ENCODE results near the gene ATXN3L. TPM values are rescaled to one million over a fixed set of nuclear protein-coding genes. Genes with fewer than 3 reads are reported as not detected.

The ATXN3L gene
- not detected in 5 replicates for total RNA-seq (2022; extraction: Qiagen RNA extraction)

GRCh38 chrX:13319953-13320352 is at the start of gene ATXN3L:
ATXN3L (minus strand) TSS chrX:13320053; CDS start chrX:13319934, 119 bp downstream.

Other genes with a start within 250 kb of the ATXN3L start
- 0.03 TPM in 1 of 5 replicates, not detected in the others for gene EGFL6, start 249.5 kb upstream of the ATXN3L start, total RNA-seq (2022; extraction: Qiagen RNA extraction)